Nephron (organoid): ENCODE results near the gene BCAS4.
A peak's percentile ranks its signal among the peaks of the same experiment; 100 is the strongest.

ENCODE experiments used
- H3K27ac Mint-ChIP-seq, 3 experiments: 2 replicates each; pipeline ENCODE4 v1.8.0; 2020; ENCODE audit warnings: mixed read lengths in 3 of 3, mild to moderate bottlenecking in 2 of 3, moderate library complexity in 1 of 3
- H3K27me3 Mint-ChIP-seq: 2 replicates; pipeline ENCODE4 v1.8.0; 2021; ENCODE audit warnings: low read depth, mild to moderate bottlenecking, moderate library complexity, mixed read lengths
- H3K36me3 Mint-ChIP-seq: 2 replicates; pipeline ENCODE4 v1.8.0; 2020; ENCODE audit warnings: low read depth, mixed read lengths
- H3K4me1 Mint-ChIP-seq: 2 replicates; pipeline ENCODE4 v1.8.0; 2020; ENCODE audit warnings: mixed read lengths
- H3K4me3 Mint-ChIP-seq, 3 experiments: 2 replicates each; pipeline ENCODE4 v1.8.0; 2020; ENCODE audit warnings: mild to moderate bottlenecking in 3 of 3, mixed read lengths in 3 of 3, moderate library complexity in 2 of 3
- H3K9me3 Mint-ChIP-seq: 2 replicates; pipeline ENCODE4 v1.8.0; 2020; ENCODE audit warnings: mixed read lengths
- CTCF ChIP-seq, 3 experiments: fragments of 200-600 bp; sonication (generic); IDR thresholded peaks; one replicate each; pipeline ENCODE4 v1.5.0; 2021; ENCODE audit warnings: antibody characterized with exemption in 3 of 3; ENCODE audit not compliant: unreplicated experiment in 3 of 3

BCAS4 gene

GRCh38 chr20:50872560-50873425 lies 77.9 kb downstream of the BCAS4 start:
- Mint-ChIP-seq H3K27ac (peak overlapping the region in 2 of 3 experiments; percentile 33 to 61), H3K4me3 (peak overlapping the region in 2 of 3 experiments; percentile 16 to 21), H3K9me3 (no peaks in the 10 kb centered on the region), H3K27me3 (no peaks in the 10 kb centered on the region), H3K4me1 (peaks cover 25% of the 10 kb centered on the region), H3K36me3 (no peaks in the 10 kb centered on the region)
- TF ChIP-seq CTCF (IDR thresholded peaks at IDR 0.05; ENCODE audit: unreplicated experiment in 3 of 3): no peak

GRCh38 chr20:50873585-50873984 lies 78.7 kb downstream of the BCAS4 start:
- Mint-ChIP-seq H3K27me3 (no peaks in the 10 kb centered on the region), H3K27ac (peak overlapping the region in 1 of 3 experiments; percentile 28), H3K9me3 (no peaks in the 10 kb centered on the region), H3K4me3 (no peak overlapping the region), H3K4me1 (peaks cover 25% of the 10 kb centered on the region), H3K36me3 (no peaks in the 10 kb centered on the region)
- TF ChIP-seq CTCF (IDR thresholded peaks at IDR 0.05; ENCODE audit: unreplicated experiment in 3 of 3): no peak

- H3K4me3 Mint-ChIP-seq: no peak overlapping the region
- no peaks in the 10 kb centered on the region for H3K27me3 Mint-ChIP-seq
- no peaks in the 10 kb centered on the region for H3K36me3 Mint-ChIP-seq
- H3K9me3 Mint-ChIP-seq: no peaks in the 10 kb centered on the region
- peaks cover 25% of the 10 kb centered on the region for H3K4me1 Mint-ChIP-seq
- peak overlapping the region in 1 of 3 experiments; percentile 73 for H3K27ac Mint-ChIP-seq
- TF ChIP-seq CTCF (IDR thresholded peaks at IDR 0.05; ENCODE audit: unreplicated experiment in 3 of 3): no peak
Observed at GRCh38 chr20:50874111-50874757, 79.4 kb downstream of the BCAS4 start.

GRCh38 chr20:50874758-50875665 lies 80.2 kb downstream of the BCAS4 start:
- H3K4me3 Mint-ChIP-seq: no peak overlapping the region
- peaks cover 4% of the 10 kb centered on the region for H3K36me3 Mint-ChIP-seq
- H3K9me3 Mint-ChIP-seq: no peaks in the 10 kb centered on the region
- no peak for TF ChIP-seq CTCF (IDR thresholded peaks at IDR 0.05; ENCODE audit: unreplicated experiment in 3 of 3)
- H3K27me3 Mint-ChIP-seq: no peaks in the 10 kb centered on the region
- H3K27ac Mint-ChIP-seq: no peak overlapping the region
- peaks cover 25% of the 10 kb centered on the region for H3K4me1 Mint-ChIP-seq

GRCh38 chr20:50876063-50876685 lies 81.3 kb downstream of the BCAS4 start:
- Mint-ChIP-seq H3K4me1 (peaks cover 16% of the 10 kb centered on the region), H3K9me3 (no peaks in the 10 kb centered on the region), H3K27me3 (no peaks in the 10 kb centered on the region), H3K27ac (no peak overlapping the region), H3K4me3 (no peak overlapping the region), H3K36me3 (peaks cover 5% of the 10 kb centered on the region)
- no peak for TF ChIP-seq CTCF (IDR thresholded peaks at IDR 0.05; ENCODE audit: unreplicated experiment in 3 of 3)
